ENCODE results near the gene NDUFS8.

DNA sequence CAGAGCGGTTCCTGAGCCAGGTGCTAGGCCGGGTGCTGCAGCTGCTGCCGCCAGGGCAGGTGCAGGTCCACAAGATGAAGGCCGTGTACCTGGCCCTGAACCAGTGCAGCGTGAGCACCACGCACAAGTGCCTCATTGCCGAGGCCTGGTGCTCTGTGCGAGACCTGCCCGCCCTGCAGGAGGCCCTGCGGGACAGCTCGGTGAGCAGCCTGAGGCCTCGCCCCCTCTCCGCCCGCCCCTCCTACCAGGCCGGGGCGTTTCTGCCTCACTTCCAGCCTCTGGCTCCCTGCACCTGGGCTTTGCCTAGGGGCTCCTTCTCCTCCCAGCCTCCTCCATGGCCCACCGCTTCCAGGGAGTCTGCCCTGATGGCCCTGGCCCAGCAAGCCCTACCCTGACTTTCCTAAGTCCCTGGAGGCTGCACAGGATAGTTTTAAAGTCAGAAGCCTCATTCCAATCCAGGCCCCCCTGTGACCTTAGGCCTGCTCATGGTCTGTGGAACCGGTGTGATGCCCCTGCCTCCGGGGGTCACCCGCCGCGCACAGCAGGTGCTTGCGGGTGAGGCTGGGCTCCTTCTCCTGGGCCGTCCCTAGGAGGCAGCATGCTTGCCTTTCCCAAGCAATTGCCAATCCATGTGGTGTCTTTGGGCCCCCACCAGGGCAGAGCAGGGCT is 13.8 kb downstream of the NDUFS8 start:
- TF ChIP-seq EZH2 (IDR thresholded peaks at IDR 0.05; ENCODE audit: insufficient read depth, poor library complexity, severe bottlenecking) (no peak), EZH2phosphoT487 (IDR thresholded peaks at IDR 0.05; ENCODE audit: insufficient read depth, low read depth) (no peak)
